ENCODE measurements around the gene NR4A3. TPM values are rescaled to one million over a fixed set of nuclear protein-coding genes. Genes with fewer than 3 reads are reported as not detected.
"Not testable (repeated sequence)": the region's sequence is repeated elsewhere in the genome, so short reads cannot be mapped to it uniquely, and the experiment has no call there.

The NR4A3 gene
- total RNA-seq, 5 donors from 2014 or later (not counting 1 experiment from before 2014, with no cell fraction given): 1.3 to 45.0 (median 1.8) TPM

GRCh38 chr9:99850736-99851499 is 29.2 kb downstream of the NR4A3 start:
- ChIA-PET CTCF (interaction anchor here (0.5 to 1.8 kb wide), 5 partner anchors 12 to 374 kb away, joined by 3 to 6 read pairs (median 5); no protein-coding TSS in a partner anchor), POLR2A (interaction anchor here in 1 of 2 donors (0.6 kb wide), 1 partner anchor 483 kb away, joined by 3 read pairs; no protein-coding TSS in a partner anchor)
- H3K27me3 ChIP-seq (replicated peaks in 1 of 2; ENCODE audit: control insufficient read depth in 2 of 2, extremely low read depth in 1 of 2, insufficient read depth in 2 of 2, low read length in 1 of 2): no peaks in the 10 kb centered on the region
- no CpG with 5 or more reads among the region's 2 CpGs for WGBS (ENCODE audit: insufficient coverage)
- peak overlapping the region; percentile 3 for H3K27ac ChIP-seq (ENCODE audit: low read length)
- Mint-ChIP-seq H3K27ac (peak overlapping the region in 1 of 2 donors; percentile 41), H3K4me1 (peaks cover 29 to 35% (median 34%) of the 10 kb centered on the region in 3 donors), H3K36me3 (peaks cover 26% of the 10 kb centered on the region), H3K27me3 (no peaks in the 10 kb centered on the region), H3K4me3 (peak overlapping the region in 1 of 3 donors; percentile 51), H3K9me3 (no peaks in the 10 kb centered on the region)
- peak in 1 of 35 experiments; percentile 27 for DNase-seq
- no peak overlapping the region for H3K4me3 ChIP-seq (ENCODE audit: control insufficient read depth in 1 of 2, extremely low read depth in 1 of 2, low read length in 1 of 2)
- H3K9me3 ChIP-seq: no peaks in the 10 kb centered on the region
- peak in 1 of 4 experiments; percentile 7 for ATAC-seq (replicated peaks in 1 of 4)
- peaks cover 7 to 21% of the 10 kb centered on the region in 2 experiments for H3K4me1 ChIP-seq (ENCODE audit: control insufficient read depth in 1 of 2, extremely low read depth in 1 of 2, insufficient read depth in 2 of 2, low read length in 2 of 2)
- no peaks in the 10 kb centered on the region for H3K36me3 ChIP-seq (ENCODE audit: control insufficient read depth in 2 of 2, extremely low read depth in 1 of 2, insufficient read depth in 1 of 2, low read length in 1 of 2)

GRCh38 chr9:99851500-99851822 is 29.8 kb downstream of the NR4A3 start:
- Mint-ChIP-seq H3K27ac (peak overlapping the region; percentile 25 to 41), H3K9me3 (no peaks in the 10 kb centered on the region), H3K36me3 (peaks cover 25% of the 10 kb centered on the region), H3K27me3 (no peaks in the 10 kb centered on the region), H3K4me1 (peaks cover 29 to 35% (median 34%) of the 10 kb centered on the region in 3 donors), H3K4me3 (peak overlapping the region in 1 of 3 donors; percentile 51)
- DNase-seq (peak in 30 of 35 experiments; percentile 10 to 76 (median 39)), ATAC-seq (replicated peaks in 1 of 4) (peak; percentile 70 to 96 (median 85))
- POLR2A ChIA-PET: no interaction called here
- H3K4me1 ChIP-seq (ENCODE audit: control insufficient read depth in 1 of 2, extremely low read depth in 1 of 2, insufficient read depth in 2 of 2, low read length in 2 of 2): peaks cover 7 to 21% of the 10 kb centered on the region in 2 experiments
- no peak overlapping the region for H3K4me3 ChIP-seq (ENCODE audit: control insufficient read depth in 1 of 2, extremely low read depth in 1 of 2, low read length in 1 of 2)
- CTCF ChIA-PET: interaction anchor here in 1 of 2 donors (0.6 to 1.8 kb wide), 4 partner anchors 12 to 374 kb away, joined by 3 to 6 read pairs (median 4); no protein-coding TSS in a partner anchor
- peak overlapping the region; percentile 3 for H3K27ac ChIP-seq (ENCODE audit: low read length)
- no peaks in the 10 kb centered on the region for H3K36me3 ChIP-seq (ENCODE audit: control insufficient read depth in 2 of 2, extremely low read depth in 1 of 2, insufficient read depth in 1 of 2, low read length in 1 of 2)
- no peaks in the 10 kb centered on the region for H3K27me3 ChIP-seq (replicated peaks in 1 of 2; ENCODE audit: control insufficient read depth in 2 of 2, extremely low read depth in 1 of 2, insufficient read depth in 2 of 2, low read length in 1 of 2)
- H3K9me3 ChIP-seq: no peaks in the 10 kb centered on the region
- WGBS (ENCODE audit: insufficient coverage): no CpG with 5 or more reads among the region's 2 CpGs

- Mint-ChIP-seq H3K27ac (no peak overlapping the region), H3K27me3 (no peaks in the 10 kb centered on the region), H3K9me3 (no peaks in the 10 kb centered on the region), H3K36me3 (peaks cover 19% of the 10 kb centered on the region), H3K4me1 (peaks cover 29 to 35% (median 34%) of the 10 kb centered on the region in 3 donors), H3K4me3 (no peak overlapping the region)
- no peak for ATAC-seq (replicated peaks in 1 of 4)
- Histone ChIP-seq H3K4me3 (ENCODE audit: control insufficient read depth in 1 of 2, extremely low read depth in 1 of 2, low read length in 1 of 2) (no peak overlapping the region), H3K27ac (ENCODE audit: low read length) (no peak overlapping the region), H3K36me3 (ENCODE audit: control insufficient read depth in 2 of 2, extremely low read depth in 1 of 2, insufficient read depth in 1 of 2, low read length in 1 of 2) (no peaks in the 10 kb centered on the region), H3K4me1 (ENCODE audit: control insufficient read depth in 1 of 2, extremely low read depth in 1 of 2, insufficient read depth in 2 of 2, low read length in 2 of 2) (peaks cover 7 to 21% of the 10 kb centered on the region in 2 experiments), H3K9me3 (no peaks in the 10 kb centered on the region), H3K27me3 (replicated peaks in 1 of 2; ENCODE audit: control insufficient read depth in 2 of 2, extremely low read depth in 1 of 2, insufficient read depth in 2 of 2, low read length in 1 of 2) (no peaks in the 10 kb centered on the region)
- no CpG with 5 or more reads among the region's 4 CpGs for WGBS (ENCODE audit: insufficient coverage)
- ChIA-PET POLR2A (no interaction called here), CTCF (no interaction called here)
- DNase-seq: no peak
Measured at GRCh38 chr9:99852617-99853016, 30.9 kb downstream of the NR4A3 start.

- peaks cover 20 to 24% (median 23%) of the 10 kb centered on the region in 3 donors for H3K4me1 Mint-ChIP-seq
- Histone ChIP-seq H3K9me3 (no peaks in the 10 kb centered on the region), H3K27ac (ENCODE audit: low read length) (no peak overlapping the region), H3K27me3 (replicated peaks in 1 of 2; ENCODE audit: control insufficient read depth in 2 of 2, extremely low read depth in 1 of 2, insufficient read depth in 2 of 2, low read length in 1 of 2) (no peaks in the 10 kb centered on the region), H3K36me3 (ENCODE audit: control insufficient read depth in 2 of 2, extremely low read depth in 1 of 2, insufficient read depth in 1 of 2, low read length in 1 of 2) (no peaks in the 10 kb centered on the region), H3K4me3 (ENCODE audit: control insufficient read depth in 1 of 2, extremely low read depth in 1 of 2, low read length in 1 of 2) (no peak overlapping the region), H3K4me1 (ENCODE audit: control insufficient read depth in 1 of 2, extremely low read depth in 1 of 2, insufficient read depth in 2 of 2, low read length in 2 of 2) (peaks cover 6 to 12% of the 10 kb centered on the region in 2 experiments)
- WGBS (ENCODE audit: insufficient coverage): no CpG with 5 or more reads among the region's 8 CpGs
- no peak overlapping the region for H3K27ac Mint-ChIP-seq
- DNase-seq: no peak
- H3K9me3 Mint-ChIP-seq: no peaks in the 10 kb centered on the region
- ChIA-PET CTCF (interaction anchor here in 1 of 2 donors (1.1 kb wide), 1 partner anchor 31 kb away, joined by 5 read pairs; no protein-coding TSS in a partner anchor), POLR2A (no interaction called here)
- no peak for ATAC-seq (replicated peaks in 1 of 4)
- H3K36me3 Mint-ChIP-seq: peaks cover 10% of the 10 kb centered on the region
- H3K27me3 Mint-ChIP-seq: no peaks in the 10 kb centered on the region
- no peak overlapping the region for H3K4me3 Mint-ChIP-seq
Measured at GRCh38 chr9:99855467-99856176, 33.9 kb downstream of the NR4A3 start.

- H3K27ac Mint-ChIP-seq; ATAC-seq (replicated peaks in 1 of 4); POLR2A ChIA-PET; H3K9me3 ChIP-seq; H3K27ac ChIP-seq (ENCODE audit: low read length); H3K4me1 ChIP-seq (ENCODE audit: control insufficient read depth in 1 of 2, extremely low read depth in 1 of 2, insufficient read depth in 2 of 2, low read length in 2 of 2); H3K4me3 ChIP-seq (ENCODE audit: control insufficient read depth in 1 of 2, extremely low read depth in 1 of 2, low read length in 1 of 2); H3K27me3 ChIP-seq (replicated peaks in 1 of 2; ENCODE audit: control insufficient read depth in 2 of 2, extremely low read depth in 1 of 2, insufficient read depth in 2 of 2, low read length in 1 of 2); H3K27me3 Mint-ChIP-seq; H3K9me3 Mint-ChIP-seq; DNase-seq; H3K36me3 Mint-ChIP-seq; H3K4me1 Mint-ChIP-seq; H3K36me3 ChIP-seq (ENCODE audit: control insufficient read depth in 2 of 2, extremely low read depth in 1 of 2, insufficient read depth in 1 of 2, low read length in 1 of 2); H3K4me3 Mint-ChIP-seq: not testable (repeated sequence)
- CTCF ChIA-PET: interaction anchor here in 1 of 2 donors (1.5 kb wide), 1 partner anchor 37 kb away, joined by 3 read pairs; no protein-coding TSS in a partner anchor
- no CpG with 5 or more reads among the region's 3 CpGs for WGBS (ENCODE audit: insufficient coverage)
Measured at GRCh38 chr9:99857576-99857975, 35.9 kb downstream of the NR4A3 start.

GRCh38 chr9:99858087-99858486 is 36.4 kb downstream of the NR4A3 start:
- Mint-ChIP-seq H3K4me1 (no peaks in the 10 kb centered on the region), H3K4me3 (no peak overlapping the region), H3K27me3 (no peaks in the 10 kb centered on the region), H3K36me3 (peaks cover 3% of the 10 kb centered on the region), H3K9me3 (no peaks in the 10 kb centered on the region), H3K27ac (no peak overlapping the region)
- Histone ChIP-seq H3K36me3 (ENCODE audit: control insufficient read depth in 2 of 2, extremely low read depth in 1 of 2, insufficient read depth in 1 of 2, low read length in 1 of 2) (no peaks in the 10 kb centered on the region), H3K9me3 (no peaks in the 10 kb centered on the region), H3K4me3 (ENCODE audit: control insufficient read depth in 1 of 2, extremely low read depth in 1 of 2, low read length in 1 of 2) (no peak overlapping the region), H3K4me1 (ENCODE audit: control insufficient read depth in 1 of 2, extremely low read depth in 1 of 2, insufficient read depth in 2 of 2, low read length in 2 of 2) (no peaks in the 10 kb centered on the region), H3K27me3 (replicated peaks in 1 of 2; ENCODE audit: control insufficient read depth in 2 of 2, extremely low read depth in 1 of 2, insufficient read depth in 2 of 2, low read length in 1 of 2) (no peaks in the 10 kb centered on the region), H3K27ac (ENCODE audit: low read length) (no peak overlapping the region)
- no peak for DNase-seq
- 100% methylated on average over 1 of the region's 3 CpGs for WGBS (ENCODE audit: insufficient coverage)
- ChIA-PET CTCF (no interaction called here), POLR2A (no interaction called here)
- no peak for ATAC-seq (replicated peaks in 1 of 4)
